B cell (primary cell): ENCODE measurements around the gene FCRL5. TPM values are rescaled to one million over a fixed set of nuclear protein-coding genes. Genes with fewer than 3 reads are reported as not detected.

Experiments used
- ATAC-seq: fragments of 200-7000 bp; cut with Tn5 transposase; one replicate; pipeline ENCODE4 v1.10.0; 2021; ENCODE audit warnings: low read depth, mild to moderate bottlenecking, moderate number of reproducible peaks, moderate library complexity
- CTCF ChIA-PET: fragments of 350-600 bp; sonication (Branson Sonifier 250); formaldehyde crosslinking; loops from one replicate; lab custom pipeline; 2021; ENCODE audit warnings: antibody characterized with exemption, inconsistent platforms; lab: Charles Lee
- POLR2A ChIA-PET: fragments of 350-600 bp; sonication (Branson Sonifier 250); formaldehyde crosslinking; loops from one replicate; lab custom pipeline; 2021; ENCODE audit warnings: antibody characterized with exemption; lab: Charles Lee
- DNase-seq: peaks from one replicate; pipeline ENCODE4 v3.0.0; 2013
- H2AFZ ChIP-seq: 2 replicates; pipeline ENCODE4 v1.6.1; 2012; ENCODE audit warnings: mild to moderate bottlenecking, low read depth, low read length; ENCODE audit not compliant: insufficient read depth, poor library complexity, severe bottlenecking
- H3K27ac ChIP-seq, 2 donors: 1 replicate in 1 of 2; 2 replicates in 1 of 2; pipeline ENCODE4 v1.5.1; 2012 to 2013; ENCODE audit warnings: low read length in 2 of 2, mild to moderate bottlenecking in 2 of 2, moderate library complexity in 1 of 2
- H3K27me3 ChIP-seq, 4 experiments: fragments of 200-600 bp in 1 of 4; sonication (generic) in 1 of 4; replicated peaks in 1 of 4; 1 replicate in 2 of 4; 2 replicates in 2 of 4; pipeline versions ENCODE4 v1.6.1 to v1.7.0; 2013 to 2016; ENCODE audit warnings: low read length in 3 of 4, mild to moderate bottlenecking in 2 of 4, mixed read lengths in 1 of 4, moderate library complexity in 1 of 4; ENCODE audit not compliant: insufficient read depth in 4 of 4, control insufficient read depth in 3 of 4; ENCODE audit errors: control extremely low read depth in 1 of 4
- H3K36me3 ChIP-seq, 2 experiments: replicated peaks in 1 of 2; 1 replicate in 1 of 2; 2 replicates in 1 of 2; pipeline versions ENCODE4 v1.6.1 to v1.7.1; 2013; ENCODE audit warnings: low read length in 1 of 2; ENCODE audit not compliant: insufficient read depth in 2 of 2, control insufficient read depth in 1 of 2; ENCODE audit errors: control extremely low read depth in 1 of 2, extremely low read depth in 1 of 2
- H3K4me1 ChIP-seq, 2 donors: fragments of 200-600 bp in 1 of 2; sonication (generic) in 1 of 2; 1 replicate in 1 of 2; 2 replicates in 1 of 2; pipeline versions ENCODE4 v1.5.1 to v1.6.1; 2013 to 2017; ENCODE audit warnings: low read length in 2 of 2; ENCODE audit not compliant: control insufficient read depth in 2 of 2, insufficient read depth in 2 of 2
- H3K4me2 ChIP-seq: replicated peaks from 2 replicates; pipeline ENCODE3; 2012; ENCODE audit warnings: mild to moderate bottlenecking, low read depth, low read length; ENCODE audit not compliant: poor library complexity, severe bottlenecking
- H3K4me3 ChIP-seq, 5 experiments: fragments of 200-600 bp in 1 of 5; sonication (generic) in 1 of 5; 1 replicate in 3 of 5; 2 replicates in 2 of 5; pipeline versions ENCODE4 v1.5.1 to v1.7.0; 2011 to 2016; ENCODE audit warnings: low read length in 4 of 5, mild to moderate bottlenecking in 4 of 5, low read depth in 2 of 5, control low read depth in 1 of 5, moderate library complexity in 1 of 5; ENCODE audit not compliant: insufficient read depth in 1 of 5; ENCODE audit errors: control extremely low read depth in 1 of 5, extremely low read depth in 1 of 5
- H3K79me2 ChIP-seq: fragments of 200-600 bp; sonication (generic); one replicate; pipeline ENCODE4 v1.6.0; 2016; ENCODE audit warnings: low read length; ENCODE audit not compliant: control insufficient read depth, insufficient read depth
- H3K9ac ChIP-seq: fragments of 200-600 bp; sonication (generic); 2 replicates; pipeline ENCODE4 v1.6.1; 2017; ENCODE audit warnings: mild to moderate bottlenecking, low read length, moderate library complexity
- H3K9me3 ChIP-seq, 3 donors: one replicate each; pipeline versions ENCODE4 v1.6.1 to v1.7.1; 2013; ENCODE audit warnings: low read length in 2 of 3; ENCODE audit not compliant: control insufficient read depth in 2 of 3, insufficient read depth in 1 of 3; ENCODE audit errors: control extremely low read depth in 1 of 3
- H4K20me1 ChIP-seq: 2 replicates; pipeline ENCODE4 v1.6.0; 2012; ENCODE audit warnings: mild to moderate bottlenecking, low read length; ENCODE audit not compliant: insufficient read depth, control insufficient read depth, poor library complexity, severe bottlenecking
- H3K27ac Mint-ChIP-seq: one replicate; pipeline ENCODE4 v1.8.0; 2021; ENCODE audit warnings: mixed read lengths
- H3K27me3 Mint-ChIP-seq: one replicate; pipeline ENCODE4 v1.8.0; 2021; ENCODE audit warnings: mixed read lengths
- H3K4me1 Mint-ChIP-seq: one replicate; pipeline ENCODE4 v1.8.0; 2021; ENCODE audit warnings: mixed read lengths
- H3K4me3 Mint-ChIP-seq: one replicate; pipeline ENCODE4 v1.8.0; 2021; ENCODE audit warnings: mixed read lengths
- H3K9me3 Mint-ChIP-seq: one replicate; pipeline ENCODE4 v1.8.0; 2022; ENCODE audit warnings: mixed read lengths; ENCODE audit not compliant: insufficient read depth
- EZH2 ChIP-seq: IDR thresholded peaks from 2 replicates; pipeline ENCODE4 v1.6.1; 2012; ENCODE audit warnings: borderline replicate concordance, low read depth, mild to moderate bottlenecking, moderate library complexity, low read length; ENCODE audit not compliant: insufficient read depth, poor library complexity, severe bottlenecking
- WGBS: methylation state at CpG from one replicate; pipeline ENCODE4 v1.1.5; 2013; ENCODE audit warnings: missing lambda C conversion rate; ENCODE audit not compliant: insufficient coverage; 5-methylcytosine and 5-hydroxymethylcytosine counted together
- intact Hi-C: fragments of 100-400 bp; cut with micrococcal nuclease; formaldehyde crosslinking; loops from one replicate; pipeline ENCODE4 v1.10.0; 2022
- polyA plus RNA-seq: library from polyadenylated mRNA; depleted of rRNA; stranded (reverse); fragments of >200 nt; gene quantifications from 2 replicates; pipeline ENCODE4 v1.2.3, GENCODE V29; 2012
- total RNA-seq, 2 donors: library from RNA; stranded (reverse); fragments of 120-200 nt in 1 of 2; gene quantifications; 1 replicate in 1 of 2; 2 replicates in 1 of 2; pipeline versions ENCODE4 v1.2.3 to v1.2.4, GENCODE V29; 2013 to 2022
- TF ChIP-seq, protein P1 (sequence below): fragments of 200-600 bp; IDR thresholded peaks from one replicate; pipeline ENCODE4 v1.8.0; 2022; ENCODE audit warnings: antibody characterized with exemption, mild to moderate bottlenecking

Gene FCRL5
- total and polyA plus RNA-seq, 2 donors (not counting 1 experiment from before 2014, with no cell fraction given) = 34.0 to 108 TPM

DNA sequence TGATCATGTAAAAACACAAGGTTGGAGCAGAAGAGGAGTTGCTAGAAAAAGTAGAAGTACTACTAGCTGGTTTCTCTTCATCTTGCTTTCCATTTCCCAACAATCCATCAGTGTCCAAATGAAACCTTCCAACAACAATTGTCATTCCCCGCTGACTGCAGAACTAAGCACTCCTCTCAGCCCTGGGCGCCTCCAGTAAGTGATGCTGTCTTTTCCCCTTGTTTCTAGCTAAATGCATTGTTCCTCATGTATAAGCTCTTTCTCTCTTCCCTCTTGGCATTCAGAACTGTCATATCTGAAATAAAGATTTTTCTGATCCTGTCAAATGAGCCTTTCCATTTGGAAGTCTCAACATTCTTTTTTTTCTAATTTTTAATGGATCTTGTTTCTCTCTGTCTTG is 68.7 kb downstream of the FCRL5 start:
- H3K27me3 Mint-ChIP-seq = peaks cover 2% of the 10 kb centered on the region
- H3K4me3 Mint-ChIP-seq = no peak overlapping the region
- Histone ChIP-seq H3K36me3 (no peaks in the 10 kb centered on the region), H3K4me3 (no peak overlapping the region), H3K4me2 (no peak overlapping the region), H2AFZ (no peak overlapping the region), H3K27ac (no peak overlapping the region), H3K4me1 (no peaks in the 10 kb centered on the region), H3K79me2 (no peaks in the 10 kb centered on the region), H3K27me3 (no peaks in the 10 kb centered on the region), H4K20me1 (no peaks in the 10 kb centered on the region), H3K9ac (no peak overlapping the region), H3K9me3 (peaks cover 2 to 12% (median 8%) of the 10 kb centered on the region in 3 donors)
- no peak for DNase-seq
- CTCF ChIA-PET = interaction anchor here (1.0 to 7.1 kb wide), 3 partner anchors 10 to 327 kb away, joined by 3 to 37 read pairs (median 3); no protein-coding TSS in a partner anchor
- 100% methylated on average over 2 of the region's 2 CpGs for WGBS
- no peak for ATAC-seq
- intact Hi-C loops = no loop called here
- POLR2A ChIA-PET = no interaction called here
- no peak overlapping the region for H3K27ac Mint-ChIP-seq
- peaks cover 4% of the 10 kb centered on the region for H3K9me3 Mint-ChIP-seq
- TF ChIP-seq, protein P1, sequence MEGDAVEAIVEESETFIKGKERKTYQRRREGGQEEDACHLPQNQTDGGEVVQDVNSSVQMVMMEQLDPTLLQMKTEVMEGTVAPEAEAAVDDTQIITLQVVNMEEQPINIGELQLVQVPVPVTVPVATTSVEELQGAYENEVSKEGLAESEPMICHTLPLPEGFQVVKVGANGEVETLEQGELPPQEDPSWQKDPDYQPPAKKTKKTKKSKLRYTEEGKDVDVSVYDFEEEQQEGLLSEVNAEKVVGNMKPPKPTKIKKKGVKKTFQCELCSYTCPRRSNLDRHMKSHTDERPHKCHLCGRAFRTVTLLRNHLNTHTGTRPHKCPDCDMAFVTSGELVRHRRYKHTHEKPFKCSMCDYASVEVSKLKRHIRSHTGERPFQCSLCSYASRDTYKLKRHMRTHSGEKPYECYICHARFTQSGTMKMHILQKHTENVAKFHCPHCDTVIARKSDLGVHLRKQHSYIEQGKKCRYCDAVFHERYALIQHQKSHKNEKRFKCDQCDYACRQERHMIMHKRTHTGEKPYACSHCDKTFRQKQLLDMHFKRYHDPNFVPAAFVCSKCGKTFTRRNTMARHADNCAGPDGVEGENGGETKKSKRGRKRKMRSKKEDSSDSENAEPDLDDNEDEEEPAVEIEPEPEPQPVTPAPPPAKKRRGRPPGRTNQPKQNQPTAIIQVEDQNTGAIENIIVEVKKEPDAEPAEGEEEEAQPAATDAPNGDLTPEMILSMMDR = no peak
- TF ChIP-seq EZH2 = no peak
- H3K4me1 Mint-ChIP-seq = no peaks in the 10 kb centered on the region

DNA sequence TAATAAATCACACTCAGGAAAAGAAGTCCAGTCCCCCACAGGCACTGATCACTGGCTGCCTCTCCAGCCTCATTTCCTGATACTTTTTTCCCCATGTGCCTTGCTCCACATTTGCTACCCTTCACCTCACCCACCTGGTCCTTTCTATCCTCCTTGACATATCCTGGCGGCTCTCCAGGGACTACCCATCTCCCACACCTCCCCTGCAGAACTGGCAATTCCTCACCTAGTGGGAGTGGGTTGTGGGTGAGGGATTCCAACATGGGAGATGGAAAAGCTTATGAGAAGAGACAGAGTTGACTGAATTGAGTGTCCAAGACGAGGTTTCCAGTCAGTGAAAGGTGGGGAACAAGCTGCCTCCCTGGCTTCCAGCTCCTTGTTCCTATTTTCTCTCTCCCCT is 69.6 kb downstream of the FCRL5 start:
- CTCF ChIA-PET = interaction anchor here (1.3 to 7.1 kb wide), 2 partner anchors 9 to 13 kb away, joined by 3 to 37 read pairs; no protein-coding TSS in a partner anchor

More for the DNA sequence above, 69.6 kb downstream of the FCRL5 start:
- no peaks in the 10 kb centered on the region for H4K20me1 ChIP-seq
- Mint-ChIP-seq H3K4me1 (no peaks in the 10 kb centered on the region), H3K27me3 (peaks cover 2% of the 10 kb centered on the region), H3K4me3 (no peak overlapping the region), H3K27ac (no peak overlapping the region), H3K9me3 (peaks cover 4% of the 10 kb centered on the region)
- H3K36me3 ChIP-seq = no peaks in the 10 kb centered on the region
- no peak overlapping the region for H2AFZ ChIP-seq
- no peak overlapping the region for H3K4me3 ChIP-seq
- H3K9ac ChIP-seq = no peak overlapping the region
- POLR2A ChIA-PET = no interaction called here
- intact Hi-C loops = no loop called here
- TF ChIP-seq EZH2 = no peak
- TF ChIP-seq, protein P1 = no peak
- DNase-seq (no peak), ATAC-seq (no peak)
- WGBS = no CpG with 5 or more reads among the region's 2 CpGs
- H3K4me1 ChIP-seq = no peaks in the 10 kb centered on the region
- H3K27ac ChIP-seq = no peak overlapping the region
- H3K4me2 ChIP-seq = no peak overlapping the region
- H3K79me2 ChIP-seq = no peaks in the 10 kb centered on the region
- peaks cover 2 to 21% (median 14%) of the 10 kb centered on the region in 3 donors for H3K9me3 ChIP-seq
- H3K27me3 ChIP-seq = no peaks in the 10 kb centered on the region
